ENCODE results near the gene MYMK.

MYMK gene

DNA sequence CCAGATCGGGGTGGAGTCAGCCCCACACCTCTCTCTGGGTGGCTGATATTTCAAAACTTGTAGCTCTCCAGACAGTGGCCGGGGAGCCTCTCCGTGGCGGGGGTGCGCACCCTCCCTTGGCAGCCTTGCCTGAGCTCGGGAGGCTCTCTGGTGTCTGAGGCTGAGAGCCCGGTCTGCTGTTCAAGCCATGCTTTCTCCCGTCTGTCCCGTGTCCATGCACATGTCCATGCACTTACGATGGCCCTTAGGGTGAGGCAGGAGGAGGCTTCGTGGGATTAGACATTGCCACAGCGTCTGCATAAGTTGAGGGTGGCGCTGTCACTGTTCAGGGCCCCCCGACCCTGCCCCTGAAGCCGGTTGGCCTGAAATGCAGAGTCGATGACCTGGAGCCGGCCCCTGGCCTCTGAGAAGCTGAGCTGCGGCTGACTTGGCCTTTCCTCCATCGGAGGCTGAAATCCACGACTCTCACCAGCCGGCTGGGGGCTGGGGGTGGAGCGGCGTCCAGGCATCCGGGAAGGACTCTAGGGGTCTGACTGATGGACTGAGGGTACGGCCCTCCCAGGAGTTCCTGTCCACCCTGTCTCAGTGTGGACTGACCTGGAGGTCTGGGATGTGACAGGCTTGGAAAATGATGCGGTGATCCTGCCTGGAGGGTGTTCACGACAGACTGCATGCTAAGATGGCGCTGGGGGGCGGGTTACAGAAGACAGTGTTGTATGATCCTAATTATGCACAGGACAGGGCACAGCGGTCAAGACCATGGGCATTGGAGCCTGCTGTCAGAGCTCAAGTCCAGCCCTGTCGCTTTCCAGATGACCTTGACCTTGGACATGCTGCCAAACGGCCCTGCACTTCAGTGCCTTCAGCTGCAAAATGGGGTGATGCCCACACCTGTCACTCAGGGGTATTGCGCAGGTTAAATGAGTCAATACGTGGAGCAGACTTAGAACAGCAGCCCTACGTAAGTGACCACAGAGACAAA, 27.6 kb downstream of the MYMK start:
- no peak for DNase-seq

DNA sequence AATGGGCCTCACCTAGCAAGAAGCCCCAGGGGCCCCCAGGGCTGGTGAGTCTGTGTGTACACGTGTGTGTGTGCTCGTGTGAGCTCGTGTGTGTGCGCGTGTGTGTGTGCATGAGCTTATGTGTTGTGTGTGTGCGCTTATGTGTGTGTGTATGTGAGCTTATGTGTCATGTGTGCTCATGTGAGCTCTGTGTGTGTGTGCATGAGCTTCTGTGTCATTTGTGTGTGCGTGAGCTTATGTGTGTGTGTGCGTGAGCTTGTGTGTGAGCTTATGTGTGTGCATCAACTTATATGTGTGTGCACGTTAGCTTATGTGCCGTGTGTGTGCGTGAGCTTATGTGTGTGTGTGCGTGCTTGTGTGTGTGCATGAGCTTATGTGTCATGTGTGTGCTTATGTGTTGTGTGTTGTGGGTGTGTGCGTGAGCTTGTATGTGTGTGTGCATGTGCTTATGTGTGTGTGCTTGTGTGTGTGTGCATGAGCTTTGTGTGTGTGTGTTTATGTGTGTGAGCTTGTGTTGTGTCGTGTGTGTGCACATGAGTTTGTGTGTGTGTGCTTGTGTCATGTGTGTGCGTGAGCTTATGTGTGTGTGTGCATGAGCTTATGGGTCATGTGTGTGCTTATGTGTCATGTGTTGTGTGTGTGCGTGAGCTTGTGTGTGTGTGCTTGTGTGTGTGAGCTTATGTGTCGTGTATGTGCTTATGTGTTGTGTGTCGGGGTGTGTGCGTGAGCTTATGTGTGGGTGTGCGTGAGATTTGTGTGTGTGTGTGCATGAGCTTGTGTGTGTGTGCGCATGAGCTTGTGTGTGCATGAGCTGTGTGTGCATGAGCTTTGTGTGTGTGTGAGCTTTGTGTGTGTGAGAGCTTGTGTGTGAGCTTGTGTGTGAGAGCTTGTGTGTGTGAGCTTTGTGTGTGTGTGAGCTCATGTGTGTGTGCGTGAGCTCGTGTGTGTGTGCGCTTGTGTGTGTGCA, 29.1 kb downstream of the MYMK start:
- no peak for DNase-seq

DNA sequence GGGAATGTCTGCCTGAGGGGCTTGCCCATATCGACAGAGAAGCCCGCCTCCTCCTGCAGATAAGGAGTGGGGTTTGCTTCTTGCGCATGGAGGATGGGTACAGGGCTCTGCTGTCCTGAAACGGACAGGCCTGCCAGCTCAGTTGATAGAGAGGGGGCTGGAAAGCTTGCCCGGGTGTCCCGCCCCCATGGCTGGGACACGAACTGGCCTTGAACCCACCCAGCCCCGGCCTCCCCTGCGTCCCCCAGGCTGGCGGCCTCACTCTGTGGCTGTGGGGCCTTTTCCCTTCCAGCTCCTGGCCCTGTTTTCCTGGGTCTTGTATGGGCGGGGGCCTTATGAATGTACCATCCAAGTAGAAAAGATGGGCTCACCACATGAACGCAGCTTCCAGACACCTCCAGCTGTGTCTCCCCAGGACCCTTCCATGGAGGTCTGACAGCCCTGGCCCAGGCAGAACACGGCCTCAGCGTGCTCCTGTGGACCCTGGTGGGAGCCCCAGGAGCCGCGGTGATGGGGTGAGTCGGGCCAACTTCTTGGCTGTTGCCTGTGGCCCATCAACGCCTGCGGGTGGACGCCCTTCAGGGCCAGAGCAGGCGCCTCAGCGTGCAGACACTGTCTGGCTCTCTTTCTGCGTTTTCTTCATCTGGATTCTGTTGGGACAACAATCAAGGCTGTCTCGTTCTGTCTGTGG, 30.0 kb downstream of the MYMK start:
- DNase-seq, result no peak

DNA sequence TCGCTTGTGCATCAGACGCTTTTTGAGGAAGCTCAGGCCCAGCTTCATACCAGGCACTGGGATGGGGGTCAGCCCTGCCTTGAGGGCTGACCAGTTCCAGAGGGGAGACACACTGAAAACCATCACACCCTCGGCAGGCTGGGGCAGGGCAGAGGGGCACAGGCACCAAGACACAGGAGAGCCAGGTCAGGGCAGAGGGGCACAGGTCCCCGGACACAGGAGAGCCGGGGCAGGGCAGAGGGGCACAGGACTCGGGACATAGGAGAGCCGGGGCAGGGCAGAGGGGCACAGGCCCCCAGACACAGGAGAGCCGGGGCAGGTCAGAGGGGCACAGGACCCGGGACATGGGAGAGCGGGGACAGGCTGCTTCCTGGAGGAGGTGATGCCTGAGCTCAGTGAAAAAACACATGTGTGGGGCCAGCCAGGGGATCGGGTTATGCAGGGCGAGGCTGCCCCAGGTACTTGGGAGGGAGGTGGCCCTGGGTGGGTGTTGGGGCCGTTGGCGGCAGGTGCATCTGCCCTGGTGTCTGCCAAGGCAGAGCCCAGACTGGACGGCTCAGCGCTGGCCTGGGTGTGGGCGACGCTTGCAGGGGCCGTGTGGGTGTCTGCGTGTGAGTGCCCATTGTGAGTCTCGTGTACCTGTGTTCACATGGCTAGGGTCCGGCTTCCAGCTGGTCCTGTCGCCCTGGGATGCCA, 30.8 kb downstream of the MYMK start:
- no peak for DNase-seq

DNA sequence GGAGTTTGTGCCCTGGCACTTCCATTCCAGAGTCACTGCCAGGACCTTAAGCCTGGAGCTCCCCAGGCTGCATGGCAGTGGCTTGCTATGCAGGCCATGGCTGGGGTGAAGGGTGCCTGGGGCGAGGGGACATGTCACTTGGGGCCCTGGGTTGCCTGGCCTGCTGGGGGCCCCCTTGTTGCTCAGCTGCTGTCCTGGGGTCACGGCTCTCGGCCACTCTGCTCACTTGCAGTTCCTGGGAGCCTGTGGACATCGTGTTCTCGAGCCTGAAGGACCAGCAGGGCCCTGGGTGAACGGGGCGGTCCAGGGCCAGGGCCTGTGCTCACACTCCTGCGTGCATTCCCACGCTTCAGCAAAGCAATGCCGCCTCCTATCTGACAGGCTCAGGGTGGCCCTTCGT, 31.3 kb downstream of the MYMK start:
- no peak for DNase-seq

DNA sequence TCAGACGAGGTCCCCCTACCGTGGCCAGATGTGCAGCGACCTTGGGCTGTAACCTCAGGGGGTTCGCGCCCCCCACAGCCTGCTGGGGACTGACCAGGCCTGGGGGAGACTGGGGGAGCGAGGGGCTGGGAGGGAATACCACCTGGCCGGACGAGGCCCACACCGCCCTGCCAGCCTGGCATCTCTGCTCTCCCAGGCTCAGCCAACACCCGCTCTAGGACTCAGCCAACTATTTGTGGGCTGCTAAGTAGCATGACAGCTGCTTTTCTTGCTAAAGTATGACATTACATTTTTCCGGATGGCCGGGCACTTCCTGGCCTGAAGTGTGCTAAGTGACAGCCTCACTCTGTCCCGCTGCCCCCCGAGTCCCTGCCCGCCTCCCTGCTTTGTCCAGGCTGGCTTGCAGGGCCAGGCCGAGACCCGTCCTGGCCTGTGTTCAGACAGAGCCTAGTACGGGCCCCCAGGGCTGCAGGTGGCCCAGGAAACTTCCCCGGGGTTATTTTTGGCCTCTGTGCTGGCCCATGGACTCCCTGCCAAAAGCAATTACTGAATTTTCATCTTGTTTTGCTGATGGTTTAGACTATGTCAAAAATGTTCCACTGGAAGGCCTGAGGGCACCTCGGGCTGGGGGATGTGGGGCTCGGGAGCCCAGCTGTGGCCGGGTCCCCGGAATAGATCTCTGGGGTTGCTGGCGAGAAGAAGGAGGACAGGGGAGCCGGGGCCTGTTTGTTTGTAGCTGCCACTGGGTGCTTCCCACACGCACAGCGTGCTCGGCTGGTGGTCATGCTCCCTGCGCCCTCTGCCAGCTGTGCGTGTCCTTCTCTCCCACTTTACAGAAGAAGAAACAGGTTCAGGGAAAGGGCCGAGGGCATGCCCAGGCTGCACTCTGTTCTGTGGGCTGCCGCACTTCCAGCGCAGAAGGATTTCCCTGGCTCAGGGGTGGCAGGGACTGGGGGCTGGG, 32.4 kb downstream of the MYMK start:
- no peak for DNase-seq

DNA sequence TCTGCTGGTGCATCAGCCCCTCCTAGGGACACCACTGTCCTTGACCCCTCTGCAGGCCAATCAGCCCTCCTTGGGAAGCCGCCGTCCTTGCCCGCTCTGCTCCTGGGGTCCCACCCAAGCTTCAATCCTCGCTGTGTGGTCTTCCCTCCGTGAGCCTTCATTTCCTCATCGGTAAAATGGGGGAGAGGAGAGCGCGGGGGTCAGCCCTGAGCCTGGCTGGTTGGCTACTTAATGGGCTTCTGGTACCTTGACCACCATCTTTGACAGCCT, 33.2 kb downstream of the MYMK start:
- no peak for DNase-seq

DNA sequence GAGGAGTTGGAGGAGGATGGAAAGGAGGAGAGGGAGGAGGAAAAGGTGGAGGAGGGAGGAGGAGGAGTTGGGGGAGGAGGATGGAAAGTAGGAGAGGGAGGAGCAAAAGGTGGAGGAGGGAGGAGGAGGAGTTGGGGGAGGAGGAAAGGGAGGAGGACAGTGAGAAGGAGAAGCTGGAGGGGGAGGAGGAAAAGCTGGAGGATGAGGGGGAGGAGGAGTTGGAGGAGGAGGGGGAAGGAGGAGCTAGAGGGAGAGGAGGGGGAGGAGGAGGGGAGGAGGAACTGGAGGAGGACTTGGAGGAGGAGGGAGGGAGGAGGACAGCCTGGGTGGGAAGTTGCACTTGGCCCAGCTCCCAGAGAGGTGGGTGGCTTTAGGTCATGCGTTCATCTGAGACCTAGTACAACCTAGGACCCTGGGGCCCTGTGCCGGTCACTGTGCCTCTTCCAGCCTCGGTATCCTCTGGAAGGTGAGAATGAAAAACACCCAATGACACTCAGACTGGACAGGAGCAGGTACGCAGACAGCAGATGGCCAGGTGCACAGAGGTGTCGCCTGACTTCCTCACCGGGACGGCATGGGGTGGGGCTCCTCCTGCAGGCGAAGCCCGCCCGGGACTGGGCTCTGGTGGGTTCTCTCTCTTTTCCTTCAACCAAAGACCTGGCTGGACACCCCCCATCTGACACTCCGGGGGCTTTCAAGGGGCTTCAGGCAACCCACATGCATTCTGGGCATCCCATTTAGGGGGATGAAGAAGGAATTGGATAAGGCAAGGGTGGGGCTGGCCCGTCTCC, 33.7 kb downstream of the MYMK start:
- DNase-seq, result no peak

DNA sequence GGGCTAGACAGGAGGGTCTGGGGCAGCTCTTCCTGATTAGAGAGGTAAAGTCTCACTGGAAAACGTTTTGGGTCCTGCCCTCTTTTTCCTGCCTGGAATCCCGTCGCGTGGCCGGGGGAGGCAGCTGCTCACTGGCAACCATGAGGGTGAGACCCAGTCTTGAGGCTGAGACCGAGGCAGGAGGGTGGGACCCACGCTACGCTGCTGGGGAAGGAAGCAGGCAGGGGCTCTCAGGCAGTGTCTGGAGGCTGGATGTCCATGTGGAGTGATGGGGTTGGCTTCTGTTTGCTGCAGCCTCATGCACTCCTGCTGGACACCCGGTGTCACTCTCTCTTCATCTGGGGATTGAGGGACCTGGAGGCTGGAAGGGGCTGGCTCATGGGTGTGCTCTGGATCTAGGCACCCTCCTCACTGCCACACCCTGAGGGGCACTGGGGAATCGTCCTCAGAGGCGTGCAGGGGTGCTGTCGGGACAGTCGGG, 34.5 kb downstream of the MYMK start:
- DNase-seq, result no peak

DNA sequence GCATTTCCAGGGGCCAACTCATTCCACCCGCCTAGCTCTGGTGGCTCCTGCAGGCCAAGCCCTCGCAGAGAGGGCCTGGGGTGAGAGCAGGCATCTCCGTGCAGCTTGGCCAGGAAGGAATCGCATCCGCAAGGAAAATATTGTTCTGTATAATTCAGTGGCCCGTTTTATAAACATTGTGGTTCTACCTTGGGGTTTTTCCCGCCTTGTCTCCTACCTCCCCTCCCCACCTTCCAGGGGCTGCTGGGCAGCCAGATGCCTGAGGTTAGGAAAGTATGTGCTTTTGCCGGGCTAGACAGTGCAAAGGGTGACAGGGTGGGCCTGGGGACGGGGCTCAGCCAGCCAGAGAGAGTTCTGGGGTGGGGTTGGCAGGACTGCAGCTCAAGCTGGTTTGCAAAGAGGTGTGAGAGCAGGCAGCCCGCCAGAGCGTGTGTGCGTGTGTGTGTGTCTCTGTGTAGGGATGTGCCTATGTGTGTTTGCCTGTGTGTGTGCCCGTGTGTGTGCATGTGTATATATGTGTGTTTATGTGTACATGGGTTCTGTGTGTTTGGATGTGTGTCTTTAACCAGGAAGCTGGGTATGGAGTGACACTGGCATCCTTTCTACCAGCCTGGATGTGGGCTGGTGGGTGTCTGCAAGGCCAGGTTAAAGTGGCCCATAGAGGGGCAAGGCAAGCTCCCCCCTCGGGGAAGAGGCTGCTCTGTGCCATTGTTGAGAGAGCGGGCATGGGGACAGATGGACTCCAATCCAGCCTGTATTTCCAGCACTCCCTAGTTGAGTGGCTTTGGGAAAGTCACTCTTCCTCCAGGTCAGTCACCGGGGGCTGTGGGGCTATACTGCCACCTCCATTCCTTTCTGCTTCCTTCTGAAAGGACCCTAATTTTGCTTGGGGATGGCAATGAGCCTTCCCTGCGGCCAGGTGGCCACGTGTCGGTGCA, 35.2 kb downstream of the MYMK start:
- no peak for DNase-seq

DNA sequence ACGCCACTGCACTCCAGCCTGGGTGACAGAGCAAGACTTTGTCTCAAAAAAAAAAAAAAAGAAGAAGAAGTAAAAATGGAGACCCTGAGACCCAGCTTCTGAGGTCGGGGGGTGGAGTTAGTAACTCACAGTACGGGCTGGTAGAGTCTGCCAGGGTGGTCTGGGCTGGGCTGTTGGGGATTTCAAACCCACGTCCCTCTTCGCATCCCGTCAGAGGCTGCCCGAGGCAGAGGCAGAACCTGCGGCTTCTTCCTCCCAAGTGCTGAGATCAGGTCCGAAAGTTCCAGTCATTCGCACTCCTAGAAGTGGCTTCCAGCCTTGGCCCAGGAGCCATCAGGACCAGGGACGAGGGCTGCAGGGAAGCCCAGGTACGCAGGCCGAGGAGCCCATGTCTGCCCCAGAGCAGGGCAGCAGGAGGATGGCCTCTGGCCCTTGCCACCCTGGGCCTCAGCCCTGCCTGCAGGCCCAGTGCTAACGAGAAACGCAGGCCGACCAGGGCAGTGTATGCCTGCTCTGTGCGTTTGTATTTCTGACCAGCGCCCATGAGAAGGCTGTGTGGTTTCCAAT, 36.0 kb downstream of the MYMK start:
- DNase-seq, result no peak

DNA sequence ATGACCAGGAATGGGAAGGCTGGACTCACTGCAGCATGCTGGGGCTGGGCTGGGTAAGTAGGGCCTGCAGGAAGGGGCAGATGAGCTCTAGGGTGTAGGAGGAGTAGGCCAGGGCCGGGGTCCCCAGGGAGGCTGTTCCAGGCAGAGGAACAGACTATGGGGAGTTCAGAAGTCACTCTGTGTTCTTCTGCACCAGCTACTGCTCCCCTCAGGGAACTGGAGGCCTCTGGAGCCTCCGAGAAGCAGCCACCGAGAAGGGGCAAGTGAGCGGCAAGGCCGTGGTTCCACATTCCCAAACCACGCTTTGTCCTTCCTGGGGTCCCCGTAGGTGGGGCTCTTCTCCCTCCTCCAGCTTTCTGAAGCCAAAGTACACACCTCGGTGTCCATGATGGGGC, 37.4 kb downstream of the MYMK start:
- DNase-seq, result no peak

DNA sequence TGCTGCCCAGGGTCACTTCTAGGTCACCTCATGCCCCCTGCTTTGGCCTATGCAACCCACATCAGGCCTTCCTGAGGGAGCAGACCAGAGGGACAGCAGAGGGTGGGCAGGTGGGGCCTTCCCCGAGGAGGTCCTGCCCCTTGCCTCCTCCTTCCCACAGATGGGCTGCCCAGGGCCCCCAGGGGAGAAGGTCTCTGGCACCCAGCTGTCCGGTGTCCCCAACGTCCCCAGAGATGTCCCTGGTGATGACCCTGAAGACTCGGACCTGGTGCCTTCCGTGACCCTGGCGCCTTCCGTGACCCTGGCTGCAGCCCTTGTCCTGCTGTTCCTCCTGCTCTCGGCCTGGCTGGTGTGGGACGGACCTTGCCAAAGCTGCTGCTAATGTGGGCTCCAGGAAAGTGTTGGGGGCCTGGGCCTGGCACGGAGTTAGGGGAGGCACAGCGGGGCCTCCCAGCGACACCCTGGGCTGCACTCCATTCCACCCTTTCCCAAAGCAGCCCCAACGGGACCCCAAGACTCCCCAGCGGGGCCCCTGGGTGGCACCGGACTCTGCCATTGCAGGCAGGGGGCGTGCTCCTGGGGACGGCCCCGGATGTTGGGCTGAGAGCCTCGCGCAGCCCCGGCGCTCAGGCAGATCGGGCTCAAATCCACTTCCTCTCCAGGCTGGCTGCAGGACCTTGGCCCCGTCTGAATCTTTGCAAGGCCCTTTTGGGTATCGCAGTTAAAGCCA, 39.1 kb downstream of the MYMK start:
- peak; percentile 9 for DNase-seq

DNA sequence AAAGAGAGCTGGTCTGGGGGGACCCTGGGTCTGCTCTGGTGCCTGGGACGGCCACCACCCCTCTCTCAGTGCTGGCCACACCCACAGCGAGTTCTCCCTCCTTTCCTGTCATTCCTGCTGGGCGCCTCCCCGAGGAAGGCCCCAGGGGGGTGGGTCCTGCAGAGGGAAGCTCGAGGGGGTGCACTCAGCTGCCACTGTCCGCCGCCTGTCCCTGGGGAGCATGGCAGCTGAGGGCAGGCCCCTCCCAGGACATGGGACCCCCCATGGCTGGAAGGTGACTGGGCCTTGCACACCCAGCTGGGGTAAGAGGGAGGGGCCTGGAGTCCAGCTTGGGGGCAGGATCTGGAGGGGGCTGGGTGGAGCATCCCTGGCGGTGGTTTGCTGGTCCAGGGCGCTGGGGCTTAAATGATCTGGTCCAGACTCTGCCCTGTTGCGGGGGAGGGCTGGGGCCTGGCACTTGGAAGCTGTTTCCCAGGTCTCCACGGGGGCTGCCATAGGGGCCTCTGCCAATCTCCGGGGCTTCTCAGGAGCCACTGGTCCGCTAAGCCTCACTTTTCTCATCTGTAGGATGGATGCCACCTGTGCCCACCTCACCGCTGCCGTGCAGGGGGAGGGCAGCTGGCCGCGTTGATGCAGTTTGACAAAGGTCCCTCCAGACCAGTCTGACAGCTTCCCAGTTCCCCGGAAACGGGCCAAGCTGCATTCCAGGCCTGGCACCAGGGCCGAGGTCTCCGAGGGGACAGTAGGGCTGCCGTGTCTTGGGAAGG, 39.9 kb downstream of the MYMK start:
- DNase-seq, result no peak

DNA sequence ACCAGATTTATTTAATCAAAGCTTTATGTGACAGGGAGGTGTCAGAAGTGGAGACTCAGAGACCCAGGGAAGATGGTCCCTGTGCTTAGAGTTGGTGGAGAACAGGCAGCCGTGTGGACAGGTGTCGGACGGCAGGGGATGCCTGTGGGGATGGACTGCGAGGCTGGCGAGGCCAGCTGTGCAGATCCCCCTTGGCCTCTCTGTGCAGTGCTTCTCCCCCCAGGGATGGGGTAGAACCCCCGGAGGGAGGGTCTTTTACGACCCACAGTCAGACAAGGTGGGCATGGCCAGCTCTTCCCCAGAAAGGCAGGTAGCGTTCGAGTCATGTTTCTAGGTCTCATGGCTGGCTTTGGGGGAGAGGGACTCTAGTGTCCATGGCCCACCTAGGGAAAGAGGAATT, 41.1 kb downstream of the MYMK start:
- DNase-seq, result no peak

DNA sequence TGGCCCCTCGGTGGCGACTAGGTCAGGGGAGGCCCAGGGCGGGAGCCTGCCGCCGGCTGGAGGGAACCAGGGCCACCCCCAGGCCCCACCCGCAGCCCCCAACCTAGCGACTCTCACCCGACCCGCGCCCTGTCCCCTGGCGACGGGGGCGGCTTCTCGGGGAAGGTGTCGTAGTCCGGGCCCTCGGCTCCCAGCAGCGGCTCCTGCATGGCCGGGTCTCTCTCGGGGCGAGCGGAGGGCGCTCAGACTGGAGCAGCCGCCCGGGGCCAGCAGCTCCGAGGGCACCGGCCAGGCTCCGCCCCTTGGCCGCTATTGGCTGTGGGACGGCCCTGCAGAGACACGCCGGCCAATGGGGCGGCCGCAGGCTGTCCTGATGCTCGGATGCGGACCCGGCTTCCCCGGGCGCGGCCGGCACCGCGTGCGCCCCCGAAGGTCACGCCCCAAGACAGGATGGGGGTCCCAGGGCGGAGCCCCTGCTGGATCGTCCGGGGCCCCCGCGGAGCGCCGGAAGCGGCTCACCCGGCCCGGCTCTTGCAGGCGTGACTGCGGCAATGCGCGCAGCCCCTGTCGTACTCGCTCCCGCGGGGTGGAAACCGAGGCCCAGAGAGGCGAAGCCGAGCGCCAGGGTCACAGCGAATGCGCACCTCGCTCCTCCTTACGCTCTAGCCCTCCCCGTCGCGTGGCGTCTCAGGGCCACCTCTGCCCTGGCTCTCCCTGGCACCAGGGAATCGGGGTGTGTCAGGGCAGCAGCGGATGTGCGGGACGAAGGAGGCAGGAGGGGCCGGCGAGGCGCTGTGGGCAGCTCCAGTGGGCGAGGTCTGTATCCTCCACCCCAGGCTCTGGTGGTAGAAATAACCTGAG, 45.7 kb downstream of the MYMK start, which contains the start of gene SLC2A6:
TSS of gene SLC2A6 (minus strand) at position 249 of the 861 bp plus-strand sequence. CDS start at position 209, 40 bp downstream.
- peak; percentile 85 for DNase-seq
